ENCODE results near the gene RADIL.
A peak's percentile ranks its signal among the peaks of the same experiment; 100 is the strongest.

RADIL gene

DNA sequence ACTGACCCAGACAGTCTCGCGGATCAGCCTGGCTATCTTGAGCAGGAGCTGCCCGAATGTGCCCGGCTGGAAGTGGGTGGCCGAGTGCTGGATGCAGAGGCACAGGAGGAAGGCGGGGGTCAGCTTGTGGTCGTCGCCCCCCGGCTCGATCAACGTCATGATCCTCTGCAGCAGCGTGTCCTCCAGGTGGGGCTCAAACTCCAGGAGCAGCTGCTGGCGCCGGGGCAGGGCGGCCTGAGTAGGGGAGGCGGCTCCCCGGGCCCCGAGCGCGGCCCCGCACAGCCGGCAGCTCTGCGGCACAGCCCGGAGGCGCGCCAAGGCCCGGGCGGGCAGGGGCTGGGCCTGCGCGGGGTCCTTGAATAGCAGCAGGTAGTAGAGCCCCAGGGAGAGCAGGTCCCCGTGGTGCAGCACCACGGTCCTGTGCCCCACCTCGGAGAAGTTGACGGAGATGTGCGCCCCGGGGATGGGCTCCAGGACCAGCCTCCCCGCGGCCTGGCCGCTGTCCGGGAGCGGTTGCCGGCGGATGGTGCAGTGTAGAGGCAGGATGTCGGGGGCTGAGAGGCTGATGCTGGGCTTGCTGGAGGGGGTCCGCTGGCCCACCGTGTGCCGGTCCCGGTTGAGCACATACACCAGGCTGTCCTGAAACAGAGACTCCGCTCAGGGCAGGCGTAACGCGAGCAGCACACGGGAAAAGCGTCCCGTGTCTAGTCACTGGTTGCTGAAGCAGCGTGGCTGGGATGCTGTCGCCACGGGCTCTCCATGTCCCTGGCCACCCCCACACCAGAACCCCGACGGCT lies 48.7 kb downstream of the RADIL start:
- DNase-seq (ENCODE audit: low read depth), result no peak
- no peak overlapping the region for H3K4me3 ChIP-seq (ENCODE audit: low read length)
- TF ChIP-seq, protein P1, sequence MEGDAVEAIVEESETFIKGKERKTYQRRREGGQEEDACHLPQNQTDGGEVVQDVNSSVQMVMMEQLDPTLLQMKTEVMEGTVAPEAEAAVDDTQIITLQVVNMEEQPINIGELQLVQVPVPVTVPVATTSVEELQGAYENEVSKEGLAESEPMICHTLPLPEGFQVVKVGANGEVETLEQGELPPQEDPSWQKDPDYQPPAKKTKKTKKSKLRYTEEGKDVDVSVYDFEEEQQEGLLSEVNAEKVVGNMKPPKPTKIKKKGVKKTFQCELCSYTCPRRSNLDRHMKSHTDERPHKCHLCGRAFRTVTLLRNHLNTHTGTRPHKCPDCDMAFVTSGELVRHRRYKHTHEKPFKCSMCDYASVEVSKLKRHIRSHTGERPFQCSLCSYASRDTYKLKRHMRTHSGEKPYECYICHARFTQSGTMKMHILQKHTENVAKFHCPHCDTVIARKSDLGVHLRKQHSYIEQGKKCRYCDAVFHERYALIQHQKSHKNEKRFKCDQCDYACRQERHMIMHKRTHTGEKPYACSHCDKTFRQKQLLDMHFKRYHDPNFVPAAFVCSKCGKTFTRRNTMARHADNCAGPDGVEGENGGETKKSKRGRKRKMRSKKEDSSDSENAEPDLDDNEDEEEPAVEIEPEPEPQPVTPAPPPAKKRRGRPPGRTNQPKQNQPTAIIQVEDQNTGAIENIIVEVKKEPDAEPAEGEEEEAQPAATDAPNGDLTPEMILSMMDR (IDR thresholded peaks at IDR 0.05; ENCODE audit: insufficient read depth, low read depth, low read length, missing control alignments), result no peak

DNA sequence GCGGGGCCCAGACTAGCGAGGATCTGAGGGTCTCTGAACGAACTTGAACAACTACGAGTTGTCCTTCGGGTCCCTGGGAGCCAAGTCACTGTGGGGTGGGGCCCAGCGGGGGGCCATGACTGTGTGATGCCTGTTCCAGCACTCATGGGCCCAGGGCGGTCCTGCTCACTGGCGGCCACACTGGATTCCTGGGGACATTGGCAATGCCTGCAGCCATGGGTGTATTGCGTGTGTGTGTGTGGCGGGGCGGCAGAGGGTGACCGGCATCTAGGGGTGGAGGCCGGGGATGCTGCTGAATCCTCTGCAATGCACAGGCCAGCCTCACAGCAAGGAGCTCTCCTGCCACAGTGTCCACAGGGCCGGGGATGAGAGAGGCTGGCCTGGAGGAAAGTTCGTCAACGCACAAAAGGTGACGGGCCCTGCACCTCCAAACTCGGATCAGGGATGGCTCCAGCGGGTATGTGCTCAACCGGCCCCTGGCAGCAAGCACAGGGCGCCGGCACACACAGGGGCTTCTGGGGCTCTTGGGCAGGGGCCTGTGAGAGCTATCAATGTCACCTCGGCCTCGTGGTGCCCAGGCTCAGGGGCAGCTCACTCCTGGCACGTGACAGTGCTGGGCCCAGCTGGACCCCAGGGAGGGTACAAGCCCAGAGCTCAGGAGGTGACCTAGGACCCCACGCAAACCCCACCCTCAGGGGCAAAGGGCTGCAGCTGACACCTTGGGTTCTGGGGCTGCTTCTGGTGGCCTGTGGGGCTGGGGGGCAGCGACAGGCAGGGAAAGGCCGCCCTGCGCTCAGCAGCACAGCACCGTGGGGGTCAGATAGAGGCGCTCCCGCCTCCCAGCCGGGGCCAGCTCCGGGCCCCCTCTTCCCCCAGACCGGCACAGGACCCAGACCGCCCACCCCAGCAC lies 49.6 kb downstream of the RADIL start:
- TF ChIP-seq, protein P1 (IDR thresholded peaks at IDR 0.05; ENCODE audit: insufficient read depth, low read depth, low read length, missing control alignments), result no peak
- H3K4me3 ChIP-seq (ENCODE audit: low read length), result no peak overlapping the region
- DNase-seq (ENCODE audit: low read depth), result no peak

DNA sequence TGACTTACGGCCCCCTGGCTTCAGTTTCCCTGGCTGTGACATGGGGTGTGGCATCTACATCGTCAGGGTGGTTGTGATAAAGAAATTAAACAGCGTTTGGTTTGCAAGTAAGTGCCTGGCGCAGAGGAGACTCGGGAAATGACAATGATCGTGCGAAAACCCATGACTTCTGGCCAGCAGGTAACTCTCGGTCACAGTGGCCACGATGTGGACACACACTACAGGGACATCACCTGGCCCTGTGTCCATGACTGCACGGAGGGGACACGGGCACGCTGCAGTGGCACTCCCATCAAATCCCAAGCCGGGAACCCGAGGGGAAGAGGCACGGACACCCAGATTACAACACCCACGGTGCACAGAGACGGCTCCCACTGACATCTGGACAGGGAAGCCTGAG lies 50.3 kb downstream of the RADIL start:
- TF ChIP-seq, protein P1 (IDR thresholded peaks at IDR 0.05; ENCODE audit: insufficient read depth, low read depth, low read length, missing control alignments), result no peak
- no peak overlapping the region for H3K4me3 ChIP-seq (ENCODE audit: low read length)
- no peak for DNase-seq (ENCODE audit: low read depth)

DNA sequence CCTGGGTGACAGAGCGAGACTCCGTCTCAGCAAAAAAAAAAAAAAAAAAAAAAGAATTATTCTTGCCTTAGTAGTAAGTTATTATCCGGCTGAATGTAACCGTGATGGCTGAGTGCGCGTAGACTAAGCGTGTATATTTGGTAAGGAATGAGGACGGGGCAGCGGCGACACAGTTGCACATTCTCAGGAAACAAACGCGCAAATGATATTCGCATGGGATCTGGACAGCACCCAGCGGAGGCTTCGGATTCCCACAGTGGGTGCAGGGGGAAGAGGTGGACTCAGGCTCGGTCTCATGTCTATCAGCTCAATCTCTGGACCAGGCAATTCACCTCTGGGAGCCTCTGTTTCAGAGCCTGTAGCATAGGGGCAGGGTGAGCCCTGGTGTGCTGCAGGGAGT lies 50.8 kb downstream of the RADIL start:
- TF ChIP-seq, protein P1 (IDR thresholded peaks at IDR 0.05; ENCODE audit: insufficient read depth, low read depth, low read length, missing control alignments), result no peak
- no peak overlapping the region for H3K4me3 ChIP-seq (ENCODE audit: low read length)
- DNase-seq (ENCODE audit: low read depth), result no peak

DNA sequence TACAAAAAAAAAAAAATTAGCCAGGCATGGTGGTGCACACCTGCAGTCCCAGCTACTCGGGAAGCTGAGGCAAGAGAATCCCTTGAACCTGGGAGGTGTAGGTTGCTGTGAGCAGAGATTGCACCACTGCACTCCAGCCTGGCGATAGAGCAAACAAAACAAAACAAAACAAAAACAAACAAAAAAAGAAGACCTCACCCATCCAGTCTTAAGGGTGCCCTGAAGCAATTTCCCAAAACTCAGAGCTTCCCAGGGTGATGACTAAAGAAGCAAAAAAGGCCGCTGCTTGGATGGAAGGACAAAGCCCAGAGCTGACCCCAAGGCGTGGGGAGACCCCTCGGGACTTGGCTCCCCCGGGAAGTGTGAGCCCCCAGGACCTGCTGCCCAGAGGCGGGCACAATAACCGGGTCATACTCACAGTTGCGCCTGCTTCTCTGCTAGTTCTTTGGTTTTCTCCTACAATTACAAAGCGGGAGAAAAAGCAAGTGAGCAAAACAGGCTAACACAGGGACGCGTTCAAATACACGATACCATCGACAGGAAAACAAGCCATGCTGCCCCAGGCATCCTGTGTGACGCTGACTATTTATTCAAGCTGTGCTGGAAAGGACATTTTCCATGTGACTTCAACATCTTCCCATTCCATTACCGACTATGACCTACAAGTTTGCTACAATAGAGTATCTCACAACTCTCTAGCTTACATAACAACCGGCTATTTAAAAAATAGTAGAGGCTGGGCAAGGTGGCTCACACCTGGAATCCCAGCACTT lies 51.6 kb downstream of the RADIL start:
- DNase-seq (ENCODE audit: low read depth), result no peak

DNA sequence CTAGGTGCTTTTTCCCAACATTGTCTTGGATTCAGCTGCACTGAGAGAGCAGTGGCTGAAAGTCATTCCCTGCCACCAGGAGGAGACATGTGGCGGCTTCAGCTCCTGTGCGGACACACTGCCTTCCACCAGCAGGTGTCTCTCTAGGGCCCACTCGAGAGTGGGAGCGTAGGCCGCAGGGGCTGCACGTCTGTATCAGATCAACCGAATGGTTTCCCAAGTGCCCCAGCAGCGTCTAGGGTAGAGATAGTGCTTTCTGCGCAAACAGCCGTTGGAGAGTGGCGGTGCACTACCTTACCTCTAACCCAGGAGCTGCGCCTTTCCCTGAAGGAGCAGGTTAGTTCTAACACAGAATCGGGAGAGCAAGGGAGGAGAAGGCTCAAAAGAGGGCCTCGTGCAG lies 53.3 kb downstream of the RADIL start:
- TF ChIP-seq, protein P1 (IDR thresholded peaks at IDR 0.05; ENCODE audit: insufficient read depth, low read depth, low read length, missing control alignments), result peak; percentile 23
- DNase-seq (ENCODE audit: low read depth), result peak; percentile 8
- H3K4me3 ChIP-seq (ENCODE audit: low read length), result no peak overlapping the region

More for the DNA sequence above, 51.6 kb downstream of the RADIL start:
- no peak overlapping the region for H3K4me3 ChIP-seq (ENCODE audit: low read length)
- TF ChIP-seq, protein P1 (IDR thresholded peaks at IDR 0.05; ENCODE audit: insufficient read depth, low read depth, low read length, missing control alignments), result no peak

All from epithelial cell of esophagus (primary cell).